Left renal cortex interstitium (tissue), 4 donors: Measurements from ENCODE around the gene SART3. TPM values are rescaled to one million over a fixed set of nuclear protein-coding genes. Genes with fewer than 3 reads are reported as not detected.

ENCODE experiments used
- polyA plus RNA-seq, 4 donors: library from polyadenylated mRNA; unstranded; fragments of 120-200 nt; gene quantifications; one replicate each; pipeline ENCODE4 v1.2.1, GENCODE V29; 2013; ENCODE audit not compliant: insufficient read length in 4 of 4

SART3 gene
- polyA plus RNA-seq, 4 donors, result 50.4 to 71.3 (median 59.4) TPM

Other genes starting within 250 kb of the SART3 start
- gene CMKLR1, start 221.9 kb downstream of the SART3 start, polyA plus RNA-seq, result 1 to 10 TPM; 3.6 to 4.9 (median 4.5) TPM
- 1 to 10 TPM; 3.5 to 4.3 (median 4.0) TPM for gene FICD, start 45.9 kb downstream of the SART3 start, polyA plus RNA-seq
- gene ISCU, start 1.4 kb upstream of the SART3 start, polyA plus RNA-seq, result 100 to 1,000 TPM; 106 to 128 (median 113) TPM
- gene TMEM119, start 36.9 kb upstream of the SART3 start, polyA plus RNA-seq, result 10 to 100 TPM; 18.1 to 34.2 (median 24.5) TPM
- gene SELPLG, start 72.7 kb upstream of the SART3 start, polyA plus RNA-seq, result 1 to 10 TPM; 1.9 to 3.2 (median 2.4) TPM
- gene CORO1C, start 170.3 kb upstream of the SART3 start, polyA plus RNA-seq, result 10 to 100 TPM; 52.9 to 65.9 (median 61.8) TPM